ENCODE data around the gene HOXC9. TPM values are rescaled to one million over a fixed set of nuclear protein-coding genes. Genes with fewer than 3 reads are reported as not detected.

Gene HOXC9
- total RNA-seq, 4 donors from 2014 or later, result 4.4 to 10.5 (median 7.9) TPM

DNA sequence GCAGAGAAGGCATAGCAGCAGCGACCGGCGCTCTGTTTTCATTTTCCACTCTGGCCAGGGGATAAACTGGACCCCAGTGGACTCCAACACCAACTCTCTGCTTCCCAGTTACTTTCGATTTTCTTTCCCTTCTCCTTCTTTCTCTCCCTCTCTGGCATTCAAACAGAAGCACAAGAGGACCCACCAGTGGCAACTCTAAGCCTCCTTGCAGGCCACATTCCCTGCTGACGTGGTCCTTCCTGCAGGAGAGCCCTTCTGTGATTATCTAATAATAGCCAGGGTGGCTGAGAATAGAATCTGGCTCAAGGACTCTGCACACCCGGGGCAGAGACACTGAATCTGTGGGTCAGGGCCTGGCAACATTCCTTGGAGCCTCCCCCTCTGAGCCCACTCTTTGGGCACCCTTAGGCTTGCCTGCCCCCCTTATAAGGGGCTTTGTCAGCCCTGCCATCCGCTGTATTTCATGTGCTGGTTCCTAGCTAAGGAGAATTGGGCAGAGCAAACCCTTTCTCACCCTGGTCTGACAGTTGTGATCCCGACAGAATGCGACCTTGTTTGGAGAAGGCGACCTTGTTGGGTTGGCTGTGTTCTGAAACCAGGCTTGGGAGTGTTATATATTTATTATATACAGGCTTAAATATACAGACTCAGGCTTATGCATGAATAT is 20.1 kb downstream of the HOXC9 start:
- DNase-seq (ENCODE audit: low spot score in 2 of 2), result no peak

DNA sequence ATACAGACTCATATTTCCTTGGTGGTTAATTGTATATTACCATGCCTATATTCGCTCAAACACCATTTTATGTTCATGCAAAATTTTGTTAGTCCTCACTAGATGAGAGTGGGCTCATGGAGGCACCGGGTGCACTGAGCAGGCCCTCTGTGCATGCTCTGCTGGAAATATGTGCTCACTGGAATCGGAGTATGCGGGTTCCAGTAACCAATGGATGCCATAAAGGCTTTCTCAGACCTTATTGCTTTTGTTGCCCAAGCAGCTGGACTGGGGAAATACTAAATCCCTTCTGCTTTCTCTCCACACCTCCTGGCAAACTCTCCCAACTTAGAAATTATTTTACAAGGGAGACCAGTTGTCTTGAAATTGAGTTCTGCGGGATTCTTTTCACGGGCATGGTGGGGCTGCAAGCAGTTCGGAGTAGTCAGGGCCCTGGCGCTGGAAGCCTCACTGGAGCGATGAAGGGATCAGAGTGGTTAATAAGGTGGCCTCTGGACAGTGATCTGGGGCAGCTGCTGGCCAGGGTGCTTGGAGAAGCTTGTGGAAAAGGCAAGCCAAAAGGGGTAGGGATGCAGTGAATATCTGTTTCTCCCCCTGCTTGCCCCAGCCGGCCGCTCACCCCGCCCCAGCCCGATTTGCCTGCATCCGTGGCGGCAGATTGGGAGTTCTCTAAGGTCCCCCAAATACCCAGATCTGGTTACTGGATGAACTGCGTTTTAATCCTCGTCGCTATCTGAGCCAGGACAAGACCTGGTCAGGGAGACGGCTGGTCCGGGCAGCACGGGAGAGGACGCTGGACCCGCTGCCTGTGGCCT is 20.8 kb downstream of the HOXC9 start:
- Histone ChIP-seq H3K27ac (peak overlapping the region; percentile 87 to 99 (median 96)), H3K27me3 (peaks cover 0 to 28% of the 10 kb centered on the region in 2 donors), H3K9me3 (no peaks in the 10 kb centered on the region), H3K4me1 (peaks cover 0 to 87% (median 30%) of the 10 kb centered on the region in 4 donors), H3K4me3 (peak overlapping the region; percentile 53 to 74 (median 62)), H3K36me3 (no peaks in the 10 kb centered on the region)
- 18 to 25% methylated on average over 23 of the region's 23 CpGs for WGBS, 2 donors
- no peak for DNase-seq (ENCODE audit: low spot score in 2 of 2)
- TF ChIP-seq, protein P1, sequence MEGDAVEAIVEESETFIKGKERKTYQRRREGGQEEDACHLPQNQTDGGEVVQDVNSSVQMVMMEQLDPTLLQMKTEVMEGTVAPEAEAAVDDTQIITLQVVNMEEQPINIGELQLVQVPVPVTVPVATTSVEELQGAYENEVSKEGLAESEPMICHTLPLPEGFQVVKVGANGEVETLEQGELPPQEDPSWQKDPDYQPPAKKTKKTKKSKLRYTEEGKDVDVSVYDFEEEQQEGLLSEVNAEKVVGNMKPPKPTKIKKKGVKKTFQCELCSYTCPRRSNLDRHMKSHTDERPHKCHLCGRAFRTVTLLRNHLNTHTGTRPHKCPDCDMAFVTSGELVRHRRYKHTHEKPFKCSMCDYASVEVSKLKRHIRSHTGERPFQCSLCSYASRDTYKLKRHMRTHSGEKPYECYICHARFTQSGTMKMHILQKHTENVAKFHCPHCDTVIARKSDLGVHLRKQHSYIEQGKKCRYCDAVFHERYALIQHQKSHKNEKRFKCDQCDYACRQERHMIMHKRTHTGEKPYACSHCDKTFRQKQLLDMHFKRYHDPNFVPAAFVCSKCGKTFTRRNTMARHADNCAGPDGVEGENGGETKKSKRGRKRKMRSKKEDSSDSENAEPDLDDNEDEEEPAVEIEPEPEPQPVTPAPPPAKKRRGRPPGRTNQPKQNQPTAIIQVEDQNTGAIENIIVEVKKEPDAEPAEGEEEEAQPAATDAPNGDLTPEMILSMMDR (IDR thresholded peaks at IDR 0.05), result no peak
- no peak for TF ChIP-seq EP300 (IDR thresholded peaks at IDR 0.05)
- TF ChIP-seq POLR2A (IDR thresholded peaks at IDR 0.05), result no peak

More for the DNA sequence above, 20.1 kb downstream of the HOXC9 start:
- Histone ChIP-seq H3K27me3 (peaks cover 0 to 30% of the 10 kb centered on the region in 2 donors), H3K36me3 (no peaks in the 10 kb centered on the region), H3K27ac (peak overlapping the region; percentile 87 to 99 (median 96)), H3K4me3 (peak overlapping the region; percentile 53 to 74 (median 62)), H3K9me3 (no peaks in the 10 kb centered on the region), H3K4me1 (peaks cover 0 to 87% (median 29%) of the 10 kb centered on the region in 4 donors)
- 10 to 22% methylated on average over 10 of the region's 10 CpGs for WGBS, 2 donors
- TF ChIP-seq, protein P1 (IDR thresholded peaks at IDR 0.05), result no peak
- TF ChIP-seq POLR2A (IDR thresholded peaks at IDR 0.05) (no peak), EP300 (IDR thresholded peaks at IDR 0.05) (no peak)

DNA sequence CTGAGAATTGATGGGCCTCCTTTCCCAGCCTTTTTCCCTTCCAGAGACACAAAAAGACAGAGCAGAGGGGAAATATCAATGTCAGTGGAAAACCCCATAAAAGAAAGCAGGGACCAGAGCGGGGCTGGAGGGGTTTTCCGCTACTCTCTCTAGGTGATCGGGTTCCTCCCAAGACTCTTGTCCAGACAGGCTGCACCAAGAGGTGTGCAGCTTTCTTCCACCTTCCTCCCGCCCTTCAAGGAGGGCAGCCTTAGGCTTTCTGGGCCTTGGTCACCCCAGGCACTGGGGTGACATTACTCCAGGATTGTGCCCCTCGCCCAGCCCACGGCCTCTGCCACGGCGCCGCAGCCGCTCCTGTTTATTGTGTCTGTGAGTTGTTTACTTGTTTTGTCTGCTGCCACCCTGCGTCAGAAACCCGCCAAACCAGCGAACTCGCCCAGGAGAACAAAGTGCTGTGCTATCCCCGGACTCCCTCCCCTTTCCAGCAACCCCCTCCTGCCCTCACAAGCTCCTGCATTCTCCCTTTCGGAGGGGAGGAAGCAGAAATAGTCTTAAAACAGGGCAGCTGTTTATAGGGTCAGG is 21.6 kb downstream of the HOXC9 start:
- WGBS, 2 donors, result 17 to 26% methylated on average over 16 of the region's 16 CpGs
- H3K36me3 ChIP-seq, result no peaks in the 10 kb centered on the region
- DNase-seq (ENCODE audit: low spot score in 2 of 2), result no peak
- H3K4me1 ChIP-seq, result peaks cover 0 to 88% (median 33%) of the 10 kb centered on the region in 4 donors
- H3K27me3 ChIP-seq, result peaks cover 0 to 32% of the 10 kb centered on the region in 2 donors
- peak overlapping the region; percentile 87 to 99 (median 96) for H3K27ac ChIP-seq
- TF ChIP-seq, protein P1 (IDR thresholded peaks at IDR 0.05), result peak in 3 of 5 experiments; percentile 18 to 33 (median 26)
- TF ChIP-seq POLR2A (IDR thresholded peaks at IDR 0.05), result peak in 1 of 2 donors; percentile 37
- peak in 1 of 2 donors; percentile 74 for TF ChIP-seq EP300 (IDR thresholded peaks at IDR 0.05)
- H3K4me3 ChIP-seq, result peak overlapping the region; percentile 53 to 74 (median 62)
- no peaks in the 10 kb centered on the region for H3K9me3 ChIP-seq

DNA sequence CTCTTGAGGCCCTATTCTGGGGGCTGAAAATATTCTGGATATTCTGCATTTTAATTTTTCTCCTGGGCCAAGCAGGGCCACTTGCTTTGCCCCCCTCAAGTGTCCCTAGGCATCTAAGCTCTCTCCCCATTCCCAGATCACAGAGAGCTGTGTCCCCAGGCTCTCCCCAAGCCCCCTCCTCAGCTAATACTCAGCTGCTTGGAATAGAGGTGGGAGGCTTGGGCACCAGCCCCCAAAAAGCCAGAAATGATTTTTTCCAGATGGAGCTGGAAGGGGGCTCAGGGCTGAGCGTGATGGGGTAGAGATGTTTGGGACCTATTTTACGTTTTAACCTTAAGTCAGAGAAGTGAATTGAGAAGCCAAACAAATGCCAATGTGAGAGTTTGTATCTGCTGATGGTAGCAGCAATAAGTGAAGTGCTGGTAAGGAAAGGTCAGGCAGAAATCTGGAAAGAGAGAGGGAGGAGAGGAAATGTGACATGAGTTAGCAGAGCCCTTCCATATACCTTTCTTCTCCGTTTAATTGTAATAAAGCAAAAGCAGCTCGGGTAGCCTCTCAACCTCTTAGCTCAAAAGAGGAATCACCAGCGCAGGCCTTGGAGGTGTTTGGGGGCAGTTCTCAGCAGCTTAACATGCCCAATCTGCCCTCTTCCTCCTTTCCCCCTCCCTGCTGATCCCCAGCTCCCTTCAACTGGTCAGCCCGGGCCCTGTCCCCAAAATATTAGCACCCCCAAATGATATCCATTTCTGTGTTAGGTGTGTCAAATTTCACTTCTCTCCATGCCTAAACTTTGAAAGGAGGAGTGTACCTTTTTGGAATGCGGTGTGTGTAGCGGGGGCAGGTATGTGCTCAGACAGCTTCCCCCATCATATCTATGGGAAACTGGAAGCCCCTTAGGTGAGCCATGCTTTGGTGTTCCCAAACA is 23.3 kb downstream of the HOXC9 start:
- 48 to 51% methylated on average over 8 of the region's 8 CpGs for whole genome bisulfite sequencing, 2 donors
- Histone ChIP-seq H3K36me3 (no peaks in the 10 kb centered on the region), H3K27me3 (peaks cover 0 to 33% of the 10 kb centered on the region in 2 donors), H3K9me3 (no peaks in the 10 kb centered on the region), H3K4me1 (peaks cover 0 to 94% (median 40%) of the 10 kb centered on the region in 4 donors), H3K4me3 (peak overlapping the region in 1 of 4 donors; percentile 38), H3K27ac (peak overlapping the region; percentile 46 to 99 (median 96))
- TF ChIP-seq EP300 (IDR thresholded peaks at IDR 0.05), result no peak
- TF ChIP-seq, protein P1 (IDR thresholded peaks at IDR 0.05), result no peak
- no peak for TF ChIP-seq POLR2A (IDR thresholded peaks at IDR 0.05)
- DNase-seq (ENCODE audit: low spot score in 2 of 2), result no peak
